ENCODE measurements around the gene SLC22A23. TPM values are rescaled to one million over a fixed set of nuclear protein-coding genes. Genes with fewer than 3 reads are reported as not detected.
A peak's percentile ranks its signal among the peaks of the same experiment; 100 is the strongest.

Gene SLC22A23
- total and polyA plus RNA-seq, 12 donors = 2.3 to 18.5 (median 5.3) TPM

- Histone ChIP-seq H3K36me3 (replicated peaks in 1 of 2) (no peaks in the 10 kb centered on the region), H3K9me3 (replicated peaks in 1 of 3) (no peaks in the 10 kb centered on the region), H3K27ac (peak overlapping the region; percentile 86 to 95 (median 89)), H3K4me3 (peak overlapping the region in 2 of 4 donors; percentile 16 to 46), H3K4me1 (replicated peaks in 1 of 2) (peaks cover 22 to 29% of the 10 kb centered on the region in 2 donors), H3K27me3 (no peaks in the 10 kb centered on the region)
- WGBS, 4 donors = 7 to 14% (median 11%) methylated on average over 19 to 20 of the region's 20 CpGs
- DNase-seq = peak; percentile 48 to 78 (median 66)
- TF ChIP-seq POLR2A (IDR thresholded peaks at IDR 0.05) (peak in 1 of 2 donors; percentile 52), CTCF (IDR thresholded peaks at IDR 0.05) (no peak)
- intact Hi-C loops (cut with DNase I) = no loop called here
These were observed 101.3 kb downstream of the SLC22A23 start for GRCh38 chr6:3355358-3356055.

- 37 to 52% (median 40%) methylated on average over 4 of the region's 4 CpGs for WGBS, 4 donors
- Histone ChIP-seq H3K4me1 (replicated peaks in 1 of 2) (peaks cover 22 to 29% of the 10 kb centered on the region in 2 donors), H3K27me3 (no peaks in the 10 kb centered on the region), H3K36me3 (replicated peaks in 1 of 2) (no peaks in the 10 kb centered on the region), H3K9me3 (replicated peaks in 1 of 3) (no peaks in the 10 kb centered on the region), H3K4me3 (peak overlapping the region in 1 of 4 donors; percentile 46), H3K27ac (peak overlapping the region; percentile 86 to 95 (median 89))
- intact Hi-C loops (cut with DNase I) = no loop called here
- no peak for DNase-seq
- TF ChIP-seq POLR2A (IDR thresholded peaks at IDR 0.05) = no peak
- no peak for TF ChIP-seq CTCF (IDR thresholded peaks at IDR 0.05)
These were observed 101.9 kb downstream of the SLC22A23 start for GRCh38 chr6:3355011-3355357.

- DNase-seq = no peak
- peaks cover 22 to 29% of the 10 kb centered on the region in 2 donors for H3K4me1 ChIP-seq (replicated peaks in 1 of 2)
- H3K27me3 ChIP-seq = no peaks in the 10 kb centered on the region
- peak overlapping the region in 1 of 5 donors; percentile 95 for H3K27ac ChIP-seq
- H3K4me3 ChIP-seq = no peak overlapping the region
- WGBS, 4 donors = 94 to 97% (median 95%) methylated on average over 5 of the region's 5 CpGs
- no peaks in the 10 kb centered on the region for H3K36me3 ChIP-seq (replicated peaks in 1 of 2)
- TF ChIP-seq CTCF (IDR thresholded peaks at IDR 0.05) = no peak
- no peak for TF ChIP-seq POLR2A (IDR thresholded peaks at IDR 0.05)
- no peaks in the 10 kb centered on the region for H3K9me3 ChIP-seq (replicated peaks in 1 of 3)
- intact Hi-C loops (cut with DNase I) = no loop called here
These were observed 102.9 kb downstream of the SLC22A23 start for GRCh38 chr6:3353939-3354338.

DNA sequence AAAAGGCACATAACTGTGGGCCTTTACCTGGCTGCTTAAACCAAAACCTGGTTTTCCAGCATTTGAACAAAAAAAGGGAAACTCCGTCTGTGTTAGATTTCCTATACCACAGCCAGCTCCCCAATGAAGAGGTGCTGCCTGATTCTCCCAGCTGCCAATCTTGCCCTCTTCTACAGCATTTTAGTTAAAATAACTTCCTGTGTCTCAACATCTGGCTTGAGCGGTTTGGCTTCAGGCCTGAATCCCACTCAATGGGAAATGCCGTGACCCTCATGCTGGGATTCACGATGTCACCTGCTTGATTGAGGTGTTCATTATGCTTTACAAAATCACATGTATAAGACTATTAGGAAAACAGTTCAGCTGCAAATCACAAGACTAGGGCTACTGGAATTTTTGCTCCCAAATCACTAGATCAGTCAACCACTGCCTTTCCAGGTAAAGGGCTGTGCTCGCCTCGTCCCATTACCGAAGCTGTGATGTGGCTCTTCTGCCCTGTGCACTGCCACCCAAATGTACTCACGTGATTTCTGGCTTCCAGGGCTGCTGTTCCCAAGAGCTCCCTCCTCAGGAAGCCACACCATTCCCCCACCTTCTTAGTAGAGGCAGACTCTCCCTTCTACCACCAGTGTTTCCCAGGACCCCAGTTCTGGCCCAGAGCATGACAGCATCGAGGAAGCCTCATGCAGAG lies 103.5 kb downstream of the SLC22A23 start:
- 85 to 86% (median 85%) methylated on average over 8 to 9 of the region's 9 CpGs for WGBS, 4 donors
- DNase-seq = no peak

More for the DNA sequence above, 103.5 kb downstream of the SLC22A23 start:
- H3K27me3 ChIP-seq = no peaks in the 10 kb centered on the region
- intact Hi-C loops (cut with DNase I) = no loop called here
- H3K27ac ChIP-seq = no peak overlapping the region
- H3K4me3 ChIP-seq = no peak overlapping the region
- peaks cover 22 to 29% of the 10 kb centered on the region in 2 donors for H3K4me1 ChIP-seq (replicated peaks in 1 of 2)
- H3K9me3 ChIP-seq (replicated peaks in 1 of 3) = no peaks in the 10 kb centered on the region
- no peaks in the 10 kb centered on the region for H3K36me3 ChIP-seq (replicated peaks in 1 of 2)
- TF ChIP-seq POLR2A (IDR thresholded peaks at IDR 0.05) (no peak), CTCF (IDR thresholded peaks at IDR 0.05) (no peak)

All from adrenal gland (tissue), 12 donors.